Measurements from ENCODE around the gene MAU2. TPM values are rescaled to one million over a fixed set of nuclear protein-coding genes. Genes with fewer than 3 reads are reported as not detected.

MAU2 gene
- total RNA-seq, 1 donor from 2014 or later: 35.0 TPM

DNA sequence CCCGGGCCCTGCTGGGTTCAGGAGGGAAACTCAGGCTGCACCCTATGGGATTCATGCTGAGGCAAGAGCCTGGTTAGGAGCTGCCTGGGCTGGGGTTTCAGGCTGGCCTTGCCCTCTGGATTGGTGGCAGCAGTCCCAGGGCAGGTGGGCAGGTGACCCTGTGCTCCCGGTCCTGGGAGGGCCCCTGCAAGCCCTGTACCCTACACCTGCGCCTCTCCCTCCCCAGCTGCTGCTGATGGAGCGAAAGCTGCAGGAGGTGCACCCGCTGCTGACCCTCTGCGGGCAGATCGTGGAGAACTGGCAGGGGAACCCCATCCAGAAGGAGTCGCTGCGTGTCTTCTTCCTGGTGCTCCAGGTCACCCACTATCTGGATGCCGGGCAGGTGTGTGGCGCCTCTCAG, 20.4 kb downstream of the MAU2 start:
- no peaks in the 10 kb centered on the region for H3K9me3 ChIP-seq (ENCODE audit: low read depth)
- H3F3A ChIP-seq (ENCODE audit: low read depth): peaks cover 5% of the 10 kb centered on the region
- no peak for DNase-seq (ENCODE audit: low spot score)
- peaks cover 4% of the 10 kb centered on the region for H3K36me3 ChIP-seq
- H3K27ac ChIP-seq: no peak overlapping the region
- H4K20me1 ChIP-seq (ENCODE audit: low read depth): peaks cover 17% of the 10 kb centered on the region
- no peak overlapping the region for H3K4me2 ChIP-seq
- peaks cover 2% of the 10 kb centered on the region for H3K27me3 Mint-ChIP-seq (ENCODE audit: insufficient read depth, low read depth)
- no peaks in the 10 kb centered on the region for H3K4me1 ChIP-seq
- H3K27me3 ChIP-seq: no peaks in the 10 kb centered on the region
- H3K4me3 ChIP-seq: no peak overlapping the region
- no peaks in the 10 kb centered on the region for H3K79me2 ChIP-seq (ENCODE audit: low read depth)
- TF ChIP-seq, protein P1, sequence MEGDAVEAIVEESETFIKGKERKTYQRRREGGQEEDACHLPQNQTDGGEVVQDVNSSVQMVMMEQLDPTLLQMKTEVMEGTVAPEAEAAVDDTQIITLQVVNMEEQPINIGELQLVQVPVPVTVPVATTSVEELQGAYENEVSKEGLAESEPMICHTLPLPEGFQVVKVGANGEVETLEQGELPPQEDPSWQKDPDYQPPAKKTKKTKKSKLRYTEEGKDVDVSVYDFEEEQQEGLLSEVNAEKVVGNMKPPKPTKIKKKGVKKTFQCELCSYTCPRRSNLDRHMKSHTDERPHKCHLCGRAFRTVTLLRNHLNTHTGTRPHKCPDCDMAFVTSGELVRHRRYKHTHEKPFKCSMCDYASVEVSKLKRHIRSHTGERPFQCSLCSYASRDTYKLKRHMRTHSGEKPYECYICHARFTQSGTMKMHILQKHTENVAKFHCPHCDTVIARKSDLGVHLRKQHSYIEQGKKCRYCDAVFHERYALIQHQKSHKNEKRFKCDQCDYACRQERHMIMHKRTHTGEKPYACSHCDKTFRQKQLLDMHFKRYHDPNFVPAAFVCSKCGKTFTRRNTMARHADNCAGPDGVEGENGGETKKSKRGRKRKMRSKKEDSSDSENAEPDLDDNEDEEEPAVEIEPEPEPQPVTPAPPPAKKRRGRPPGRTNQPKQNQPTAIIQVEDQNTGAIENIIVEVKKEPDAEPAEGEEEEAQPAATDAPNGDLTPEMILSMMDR (IDR thresholded peaks at IDR 0.05): no peak
- no peak for TF ChIP-seq EZH2 (IDR thresholded peaks at IDR 0.05)
- TF ChIP-seq EZH2phosphoT487 (IDR thresholded peaks at IDR 0.05): no peak
- no peaks in the 10 kb centered on the region for H3K9me3 Mint-ChIP-seq
- H3K4me3 Mint-ChIP-seq: no peak overlapping the region
- H3K4me1 Mint-ChIP-seq: no peaks in the 10 kb centered on the region
- H3K27ac Mint-ChIP-seq: no peak overlapping the region
- H2AFZ ChIP-seq (replicated peaks): no peak overlapping the region
- H3K36me3 Mint-ChIP-seq: peaks cover 16% of the 10 kb centered on the region
- H3K9ac ChIP-seq: no peak overlapping the region

DNA sequence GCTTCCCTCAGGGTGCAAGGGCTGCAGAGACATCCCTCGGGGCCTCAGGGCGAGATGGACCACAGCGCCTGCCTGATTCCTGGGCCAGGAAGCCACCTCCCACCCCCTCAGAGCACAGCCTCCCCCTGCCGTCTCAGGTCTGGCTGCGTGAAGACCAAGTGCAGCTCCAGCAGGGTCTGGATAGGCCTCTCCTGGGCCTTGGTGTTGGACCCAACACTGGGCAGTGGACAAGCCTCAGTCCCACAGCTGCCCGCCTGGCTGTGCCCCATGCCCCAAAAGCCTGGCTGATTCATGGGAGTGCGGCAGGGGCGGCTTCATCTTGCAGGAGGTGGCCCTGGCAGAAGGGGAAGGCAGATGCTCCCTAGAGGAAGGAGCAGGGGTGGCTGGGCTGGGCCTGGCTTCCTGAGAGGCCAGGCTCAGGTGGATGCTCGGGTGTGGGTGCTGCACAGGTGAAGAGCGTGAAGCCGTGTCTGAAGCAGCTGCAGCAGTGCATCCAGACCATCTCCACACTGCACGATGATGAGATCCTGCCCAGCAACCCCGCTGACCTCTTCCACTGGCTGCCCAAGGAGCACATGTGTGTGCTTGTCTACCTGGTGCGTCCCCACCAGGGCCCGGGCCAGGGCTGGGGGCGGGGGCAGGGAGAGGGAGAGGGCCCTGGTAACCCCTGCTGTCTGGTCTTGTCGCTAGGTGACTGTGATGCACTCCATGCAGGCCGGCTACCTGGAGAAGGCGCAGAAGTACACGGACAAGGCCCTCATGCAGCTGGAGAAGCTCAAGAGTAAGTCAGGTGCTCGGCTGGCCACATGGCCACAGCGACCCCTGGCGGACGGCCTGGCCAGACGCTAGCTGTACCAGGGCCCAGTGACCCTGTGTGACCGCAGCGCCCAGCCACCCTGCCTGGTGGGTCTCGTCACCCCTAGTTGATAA, 21.7 kb downstream of the MAU2 start:
- H3K36me3 ChIP-seq: no peaks in the 10 kb centered on the region
- no peaks in the 10 kb centered on the region for H3K27me3 ChIP-seq
- no peak overlapping the region for H2AFZ ChIP-seq (replicated peaks)
- no peaks in the 10 kb centered on the region for H3K79me2 ChIP-seq (ENCODE audit: low read depth)
- no peak overlapping the region for H3K9ac ChIP-seq
- no peak overlapping the region for H3K4me3 ChIP-seq
- no peaks in the 10 kb centered on the region for H3K4me1 ChIP-seq
- H3K27ac ChIP-seq: no peak overlapping the region
- no peak overlapping the region for H3K27ac Mint-ChIP-seq
- DNase-seq (ENCODE audit: low spot score): peak; percentile 83
- H4K20me1 ChIP-seq (ENCODE audit: low read depth): peaks cover 17% of the 10 kb centered on the region
- no peaks in the 10 kb centered on the region for H3K4me1 Mint-ChIP-seq
- H3K27me3 Mint-ChIP-seq (ENCODE audit: insufficient read depth, low read depth): peaks cover 2% of the 10 kb centered on the region
- H3F3A ChIP-seq (ENCODE audit: low read depth): peaks cover 5% of the 10 kb centered on the region
- H3K4me2 ChIP-seq: no peak overlapping the region
- no peaks in the 10 kb centered on the region for H3K9me3 ChIP-seq (ENCODE audit: low read depth)
- no peak for TF ChIP-seq EZH2phosphoT487 (IDR thresholded peaks at IDR 0.05)
- TF ChIP-seq EZH2 (IDR thresholded peaks at IDR 0.05): no peak
- TF ChIP-seq, protein P1 (IDR thresholded peaks at IDR 0.05): peak; percentile 94
- H3K4me3 Mint-ChIP-seq: no peak overlapping the region
- peaks cover 23% of the 10 kb centered on the region for H3K36me3 Mint-ChIP-seq
- H3K9me3 Mint-ChIP-seq: no peaks in the 10 kb centered on the region

DNA sequence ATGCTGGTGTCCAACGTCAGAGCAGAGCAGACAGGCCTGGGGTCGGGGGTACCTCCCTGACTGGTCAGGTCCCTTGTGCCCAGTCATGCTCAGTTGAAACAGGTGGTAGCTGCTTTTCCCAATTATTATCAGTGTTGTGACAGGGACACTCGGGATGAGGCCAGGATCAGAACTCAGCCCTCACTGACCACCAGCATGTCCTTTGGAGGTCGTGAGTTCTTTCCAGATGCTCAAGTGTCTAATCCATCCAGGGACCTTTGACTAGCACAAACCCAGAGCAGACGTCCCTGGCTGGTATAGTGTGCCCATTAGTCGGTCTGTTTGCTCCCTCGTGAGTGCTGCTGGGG, 22.4 kb downstream of the MAU2 start:
- DNase-seq (ENCODE audit: low spot score): no peak
- peaks cover 5% of the 10 kb centered on the region for H3F3A ChIP-seq (ENCODE audit: low read depth)
- no peaks in the 10 kb centered on the region for H3K9me3 Mint-ChIP-seq
- no peaks in the 10 kb centered on the region for H3K36me3 ChIP-seq
- no peak overlapping the region for H3K4me3 ChIP-seq
- peaks cover 23% of the 10 kb centered on the region for H3K36me3 Mint-ChIP-seq
- no peaks in the 10 kb centered on the region for H3K4me1 Mint-ChIP-seq
- H3K27me3 Mint-ChIP-seq (ENCODE audit: insufficient read depth, low read depth): peaks cover 2% of the 10 kb centered on the region
- no peak overlapping the region for H3K4me2 ChIP-seq
- no peaks in the 10 kb centered on the region for H3K9me3 ChIP-seq (ENCODE audit: low read depth)
- no peak overlapping the region for H2AFZ ChIP-seq (replicated peaks)
- no peak overlapping the region for H3K27ac Mint-ChIP-seq
- TF ChIP-seq EZH2 (IDR thresholded peaks at IDR 0.05) (no peak), EZH2phosphoT487 (IDR thresholded peaks at IDR 0.05) (no peak)
- TF ChIP-seq, protein P1 (IDR thresholded peaks at IDR 0.05): no peak
- H3K4me1 ChIP-seq: no peaks in the 10 kb centered on the region
- H3K27ac ChIP-seq: no peak overlapping the region
- H3K9ac ChIP-seq: no peak overlapping the region
- peak overlapping the region; percentile 15 for H3K4me3 Mint-ChIP-seq
- H3K79me2 ChIP-seq (ENCODE audit: low read depth): no peaks in the 10 kb centered on the region
- H3K27me3 ChIP-seq: no peaks in the 10 kb centered on the region
- H4K20me1 ChIP-seq (ENCODE audit: low read depth): peaks cover 17% of the 10 kb centered on the region

All from neural progenitor cell (in vitro differentiated cells).